SH-SY5Y (cell line): ENCODE measurements around the gene LRP2BP.

Source experiments
- GATA2 ChIP-seq: IDR thresholded peaks from 2 replicates; pipeline ENCODE4 v1.6.1; 2011; ENCODE audit warnings: mild to moderate bottlenecking, low read depth, low read length
- GATA3 ChIP-seq: IDR thresholded peaks from 2 replicates; pipeline ENCODE4 v1.6.1; 2011; ENCODE audit warnings: low read depth, mild to moderate bottlenecking, low read length, moderate library complexity

LRP2BP gene

DNA sequence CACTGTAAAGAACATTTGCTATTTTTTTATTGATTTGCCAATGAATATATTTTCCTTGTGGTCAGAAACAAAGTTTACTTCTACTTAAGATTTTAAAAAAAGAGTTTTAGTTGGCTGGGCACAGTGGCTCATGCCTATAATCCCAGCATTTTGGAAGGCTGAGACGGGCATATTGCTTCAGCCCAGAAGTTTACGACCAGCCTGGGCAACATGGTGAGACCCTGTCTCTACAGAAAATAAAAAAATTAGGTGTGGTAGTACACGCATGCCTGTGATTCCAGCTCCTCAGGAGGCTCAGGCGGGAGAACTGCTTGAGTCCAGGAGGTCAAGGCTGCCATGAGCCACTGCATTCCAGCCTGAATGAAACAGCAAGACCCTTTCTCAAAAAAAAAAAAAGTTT is 36.8 kb downstream of the LRP2BP start:
- TF ChIP-seq GATA2: no peak
- no peak for TF ChIP-seq GATA3

DNA sequence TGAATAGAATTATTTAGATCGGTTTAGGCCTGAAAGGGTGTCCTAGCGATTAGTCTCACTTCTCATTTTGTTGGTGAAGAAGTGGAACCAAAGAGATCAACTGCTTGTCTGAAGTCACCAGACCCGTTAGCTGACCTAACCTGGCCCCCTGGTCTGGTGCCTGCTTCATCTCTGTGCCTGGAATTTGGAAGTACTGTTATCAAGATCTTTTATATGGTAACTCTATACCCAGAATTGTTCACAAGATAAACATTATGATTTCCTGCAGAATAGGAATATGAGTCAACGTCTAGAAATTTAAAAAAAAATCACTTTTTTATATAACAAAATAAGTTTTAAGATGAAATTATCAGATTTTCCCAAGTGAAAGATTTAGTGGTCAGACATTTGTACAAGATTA is 37.2 kb downstream of the LRP2BP start:
- TF ChIP-seq GATA3 (no peak), GATA2 (no peak)

DNA sequence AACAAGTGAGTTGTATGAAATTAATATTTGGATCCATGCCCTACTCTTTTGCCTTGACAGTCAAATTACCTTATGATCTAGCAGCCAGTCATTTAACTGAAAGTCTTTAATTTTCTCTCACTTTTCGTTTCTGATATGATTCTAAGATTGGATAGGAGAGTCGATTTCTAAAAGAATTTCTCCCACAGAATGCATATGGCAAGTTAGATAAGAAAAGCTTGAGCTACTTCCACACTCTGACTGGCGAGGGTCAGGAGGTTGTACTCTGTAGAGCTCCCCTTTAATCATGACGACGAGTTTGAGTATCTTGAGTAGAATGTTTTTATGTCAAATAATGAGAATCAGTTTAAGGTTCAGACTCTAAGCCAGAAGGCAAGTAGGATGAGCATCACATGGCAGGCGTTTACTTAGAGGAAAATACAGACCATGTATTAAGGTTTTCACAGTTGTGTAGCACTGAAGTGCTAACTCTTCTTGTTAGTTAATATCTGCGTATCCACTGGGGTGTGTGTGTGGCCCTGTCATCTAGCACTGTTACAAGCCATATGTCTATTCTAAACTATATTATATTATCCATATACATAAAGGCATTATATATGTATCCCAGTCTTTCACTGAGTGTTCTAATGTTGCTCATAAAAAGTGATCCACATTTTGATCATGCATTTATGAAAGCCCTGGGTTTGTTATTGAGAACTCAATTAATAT is 37.8 kb downstream of the LRP2BP start:
- no peak for TF ChIP-seq GATA2
- no peak for TF ChIP-seq GATA3

DNA sequence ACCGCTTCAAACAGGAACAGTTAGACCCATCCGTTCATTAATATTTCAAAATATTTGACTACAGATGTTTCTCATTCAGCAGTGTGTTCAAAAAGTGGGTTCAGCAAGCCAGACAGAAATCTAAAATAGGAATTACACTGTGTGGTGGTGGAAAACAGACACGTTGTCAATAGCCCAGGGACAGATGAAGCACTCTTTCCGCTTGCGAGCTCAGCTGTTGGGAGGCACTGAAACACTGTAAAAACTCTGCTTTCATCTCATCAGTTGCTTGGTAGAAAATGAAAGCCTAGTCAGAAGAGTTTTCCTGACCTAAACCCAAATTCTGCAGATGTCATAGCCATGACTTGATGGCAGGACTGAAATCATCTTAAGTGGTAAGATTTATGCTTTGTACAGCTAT is 38.5 kb downstream of the LRP2BP start:
- no peak for TF ChIP-seq GATA2
- no peak for TF ChIP-seq GATA3

DNA sequence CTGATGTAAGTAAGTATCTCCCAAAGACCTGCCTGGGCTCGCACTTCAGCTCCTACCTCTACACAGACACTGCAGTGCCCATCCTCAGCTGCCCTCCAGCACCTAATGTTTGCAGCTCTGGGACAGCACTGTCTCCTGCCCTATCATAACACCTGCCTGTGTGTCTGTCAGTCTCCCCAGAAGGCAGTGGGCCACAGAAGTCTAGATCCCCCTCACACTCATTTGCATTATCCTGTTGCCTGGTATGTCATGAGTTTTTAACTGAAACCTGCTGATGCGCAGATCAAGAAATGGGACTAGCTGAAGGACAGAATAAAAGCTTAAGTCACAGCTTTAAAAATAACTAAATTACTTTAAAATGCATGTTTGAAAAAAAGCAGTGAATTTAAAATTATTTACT is 43.0 kb downstream of the LRP2BP start:
- TF ChIP-seq GATA2 (no peak), GATA3 (no peak)

DNA sequence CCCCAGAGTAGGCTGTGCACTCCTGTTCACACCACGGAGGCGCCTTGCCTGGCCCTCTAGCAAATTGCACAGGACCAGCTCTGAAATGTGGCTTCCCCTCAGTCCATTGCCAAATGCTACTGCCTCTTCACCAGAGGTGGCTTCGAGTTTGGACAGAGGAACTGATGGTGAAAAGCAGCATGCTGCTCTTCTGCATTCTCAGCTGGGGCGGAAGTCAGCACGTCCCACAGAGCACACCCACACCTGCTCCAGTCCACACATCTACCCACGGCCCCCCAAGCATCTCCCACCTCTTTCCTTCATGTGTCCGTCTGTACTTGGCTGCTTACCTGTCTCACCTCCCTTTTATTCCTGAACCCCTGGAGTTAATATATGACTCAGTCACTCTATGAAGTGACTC is 43.5 kb downstream of the LRP2BP start:
- TF ChIP-seq GATA3: no peak
- no peak for TF ChIP-seq GATA2

DNA sequence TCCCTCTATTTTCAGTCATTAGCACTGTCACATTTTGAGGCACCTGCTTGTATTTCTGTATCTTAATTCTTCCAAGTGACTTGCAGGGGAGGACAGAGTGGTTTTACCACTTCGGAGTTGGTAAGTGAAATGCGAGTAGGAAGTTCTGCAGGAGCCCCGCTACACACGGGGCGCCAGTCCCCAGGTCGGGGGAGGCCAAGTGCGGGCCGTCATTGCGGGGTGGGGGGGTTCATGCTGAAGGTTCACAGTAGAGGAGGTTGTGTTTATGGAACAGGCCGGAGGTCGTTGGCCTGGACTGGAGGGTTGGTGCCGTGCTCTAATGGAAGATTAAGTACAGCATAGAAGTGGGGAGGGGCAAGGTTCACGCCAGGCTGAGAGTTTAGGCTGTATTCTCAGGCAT is 44.0 kb downstream of the LRP2BP start:
- TF ChIP-seq GATA2 (no peak), GATA3 (no peak)

DNA sequence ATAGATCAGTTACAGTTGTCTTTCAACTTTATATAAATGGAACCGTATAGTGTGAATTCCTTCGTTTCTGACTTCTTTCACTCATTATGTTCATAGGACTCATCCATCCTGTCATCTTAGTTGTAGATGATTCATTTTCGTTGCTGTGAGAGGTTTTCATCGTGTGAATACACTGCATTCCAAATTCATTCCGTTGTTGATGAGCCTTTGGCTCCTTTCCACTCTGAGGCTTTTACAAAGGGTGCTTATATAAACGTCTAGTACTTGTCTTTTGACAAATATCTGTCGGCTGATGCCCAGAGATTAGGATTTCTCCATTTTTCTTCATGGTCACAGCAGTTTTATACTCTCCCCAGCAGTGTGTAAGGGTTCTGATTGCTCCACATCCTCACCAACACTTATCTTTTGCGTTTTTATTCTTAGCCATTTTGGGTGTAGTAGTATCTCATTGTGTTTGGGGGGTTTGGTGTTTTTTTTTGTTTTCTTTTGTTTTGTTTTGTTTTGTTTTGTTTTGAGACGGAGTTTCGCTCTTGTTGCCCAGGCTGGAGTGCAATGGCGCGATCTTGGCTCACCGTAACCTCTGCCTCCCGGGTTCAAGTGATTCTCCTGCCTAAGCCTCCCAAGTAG is 48.6 kb downstream of the LRP2BP start:
- no peak for TF ChIP-seq GATA2
- TF ChIP-seq GATA3: no peak

DNA sequence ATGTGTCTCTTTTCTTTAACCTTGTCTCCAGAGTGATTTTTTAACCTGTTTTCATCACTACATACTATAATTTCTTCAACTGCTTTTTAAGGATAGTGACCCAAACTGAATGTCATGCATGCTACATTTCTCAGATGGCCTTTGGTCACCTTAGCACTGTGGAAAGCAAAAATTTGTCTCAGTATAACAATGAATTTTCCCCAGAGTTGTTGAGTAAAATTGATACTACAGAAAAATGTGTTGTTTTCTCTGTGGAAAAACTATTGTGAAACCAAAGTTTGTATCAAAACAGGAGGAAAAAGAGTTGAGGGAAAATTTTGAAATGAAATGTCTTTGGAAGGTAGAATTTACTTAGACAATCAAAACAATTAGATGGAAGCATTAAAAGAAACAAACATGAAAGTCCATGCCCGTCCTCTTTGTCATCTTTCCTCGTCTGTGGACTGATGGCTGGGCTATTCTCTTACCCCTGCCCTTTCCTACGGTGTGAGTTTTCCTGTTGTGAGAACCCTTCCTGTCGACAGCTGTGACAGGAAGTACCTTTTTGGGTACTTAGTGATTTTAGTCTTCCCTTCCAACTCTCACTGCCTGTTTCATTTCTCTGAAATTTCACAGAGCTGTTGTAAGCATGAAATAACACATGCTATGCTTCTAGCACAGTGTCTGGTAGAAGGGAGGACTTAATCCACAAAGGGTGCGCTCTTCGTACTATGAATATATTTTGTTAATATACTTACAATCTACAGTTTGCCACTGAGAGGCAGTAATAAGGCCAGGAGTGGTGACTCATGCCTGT is 50.8 kb downstream of the LRP2BP start:
- no peak for TF ChIP-seq GATA3
- no peak for TF ChIP-seq GATA2

DNA sequence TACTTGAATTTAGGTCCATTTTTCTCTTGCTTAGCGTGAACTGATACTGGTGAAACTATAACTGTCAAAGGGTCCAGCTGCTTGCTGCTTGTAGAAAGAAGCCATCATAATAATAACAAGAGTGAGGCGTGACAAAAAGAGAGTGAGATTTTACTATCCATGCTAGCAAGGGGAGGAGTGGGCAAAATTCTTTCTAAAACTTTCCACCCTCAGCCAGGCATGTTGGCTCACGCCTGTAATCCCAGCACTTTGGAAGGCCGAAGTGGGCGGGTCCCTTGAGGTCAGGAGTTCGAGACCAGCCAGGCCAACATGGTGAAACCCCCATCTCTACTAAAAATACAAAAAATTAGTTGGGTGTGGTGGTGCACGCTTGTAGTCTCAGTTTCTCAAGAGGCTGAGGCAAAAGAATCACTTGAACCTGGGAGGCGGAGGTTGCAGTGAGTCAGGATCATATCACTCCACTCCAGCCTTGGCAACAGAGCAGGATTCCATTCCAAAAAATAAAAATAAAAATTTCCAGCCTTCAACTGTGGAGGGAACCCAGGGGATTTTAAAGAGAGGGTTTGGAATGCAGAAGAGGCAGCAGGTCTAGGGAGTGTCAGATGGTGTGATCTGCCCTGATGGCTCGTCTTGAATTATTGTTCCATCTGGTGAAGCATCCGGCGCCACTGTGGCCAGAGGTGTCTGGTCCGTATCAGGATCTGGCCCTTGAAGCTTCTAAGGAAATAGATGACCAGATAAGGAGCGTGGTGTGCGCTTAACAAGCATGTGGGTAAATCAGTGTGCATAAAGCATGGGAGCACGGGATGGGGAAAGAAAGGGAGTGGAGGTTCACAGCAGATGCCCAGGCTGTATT is 51.8 kb downstream of the LRP2BP start:
- TF ChIP-seq GATA3 (peak; percentile 94), GATA2 (peak; percentile 97)

DNA sequence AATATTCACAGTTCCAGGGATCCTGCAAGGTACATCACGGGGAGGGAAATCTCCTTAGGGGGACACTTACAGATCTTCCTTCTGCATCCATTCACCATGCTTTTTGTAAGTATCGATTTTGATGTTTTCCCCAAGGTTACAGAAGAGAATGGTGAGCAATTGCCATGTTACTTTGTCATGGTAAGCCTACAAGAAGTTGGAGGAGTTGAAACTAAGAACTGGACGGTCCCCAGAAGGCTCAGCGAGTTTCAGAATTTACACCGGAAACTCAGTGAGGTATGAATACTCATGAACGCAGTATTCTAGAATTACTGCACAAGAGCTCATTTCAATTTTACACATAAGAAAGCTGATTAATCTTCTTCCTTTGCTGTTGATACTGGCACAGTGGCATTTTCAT is 53.9 kb downstream of the LRP2BP start:
- no peak for TF ChIP-seq GATA3
- TF ChIP-seq GATA2: no peak

DNA sequence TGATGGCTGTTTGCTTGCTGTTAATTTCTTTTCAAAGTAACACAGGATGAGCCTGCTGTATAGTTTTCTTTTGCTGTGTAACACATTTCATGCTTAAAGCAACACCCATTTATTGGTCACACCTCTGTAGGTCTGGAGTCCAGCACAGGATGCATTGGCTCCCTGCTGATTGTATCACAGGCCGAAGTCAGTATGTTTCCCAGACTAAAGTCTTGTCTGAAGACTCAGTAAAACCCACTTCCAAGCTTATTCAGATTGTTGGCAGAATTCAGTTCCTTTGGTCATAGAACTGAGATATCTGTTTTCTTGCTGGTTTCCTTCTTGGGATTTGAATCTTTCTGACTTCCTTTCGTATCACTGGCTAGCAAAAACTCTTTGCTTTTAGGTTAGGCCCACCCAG is 54.3 kb downstream of the LRP2BP start:
- TF ChIP-seq GATA2 (no peak), GATA3 (no peak)

DNA sequence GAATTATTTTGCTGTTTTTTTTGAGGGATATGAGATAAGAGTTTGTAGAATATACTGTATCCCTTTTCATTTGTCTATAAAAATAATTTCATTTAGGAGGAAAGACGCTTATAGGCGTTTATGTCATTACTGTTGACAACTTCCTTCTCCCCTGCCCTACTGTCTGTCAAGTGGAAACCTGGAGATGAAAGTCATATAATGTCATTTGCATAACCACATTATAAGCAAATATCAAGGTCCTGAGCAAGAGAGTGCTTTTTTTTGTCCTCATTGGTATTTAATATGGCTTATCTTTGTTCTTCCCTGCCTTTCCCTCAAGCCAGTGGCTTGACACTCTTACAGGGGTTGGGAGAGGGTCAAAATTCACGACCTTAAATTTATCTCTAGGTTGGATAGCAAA is 55.8 kb downstream of the LRP2BP start:
- TF ChIP-seq GATA2 (no peak), GATA3 (no peak)

DNA sequence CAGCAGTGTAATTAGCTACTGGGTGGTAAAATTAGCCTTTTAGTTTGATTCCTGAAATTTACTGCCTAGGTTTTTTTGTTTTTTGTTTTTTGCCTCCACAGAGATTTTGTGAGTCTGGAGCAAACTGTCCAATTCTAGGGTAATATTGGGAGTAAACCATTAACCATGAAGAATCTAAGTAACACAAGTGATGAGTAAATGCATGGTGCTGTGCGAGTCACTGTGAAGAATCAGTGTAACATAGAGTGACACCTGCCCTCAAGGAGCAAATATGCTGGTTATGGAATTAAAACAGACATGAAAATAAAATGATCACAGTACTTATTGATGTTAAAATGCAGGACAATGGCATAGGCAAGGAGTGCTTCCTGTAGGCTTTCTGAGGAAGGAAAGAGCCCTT is 60.1 kb downstream of the LRP2BP start:
- TF ChIP-seq GATA2 (no peak), GATA3 (no peak)
